HG03066 (cell line): ENCODE results near the gene SNX25.

Experiments used
- ATAC-seq: cut with Tn5 transposase; IDR thresholded peaks from one replicate; pipeline ENCODE4 v1.9.1; 2021; ENCODE audit warnings: low read depth; ENCODE audit not compliant: unreplicated experiment

The SNX25 gene

GRCh38 chr4:185395956-185396723 lies 186.7 kb downstream of the SNX25 start:
- peak; percentile 73 for ATAC-seq

DNA sequence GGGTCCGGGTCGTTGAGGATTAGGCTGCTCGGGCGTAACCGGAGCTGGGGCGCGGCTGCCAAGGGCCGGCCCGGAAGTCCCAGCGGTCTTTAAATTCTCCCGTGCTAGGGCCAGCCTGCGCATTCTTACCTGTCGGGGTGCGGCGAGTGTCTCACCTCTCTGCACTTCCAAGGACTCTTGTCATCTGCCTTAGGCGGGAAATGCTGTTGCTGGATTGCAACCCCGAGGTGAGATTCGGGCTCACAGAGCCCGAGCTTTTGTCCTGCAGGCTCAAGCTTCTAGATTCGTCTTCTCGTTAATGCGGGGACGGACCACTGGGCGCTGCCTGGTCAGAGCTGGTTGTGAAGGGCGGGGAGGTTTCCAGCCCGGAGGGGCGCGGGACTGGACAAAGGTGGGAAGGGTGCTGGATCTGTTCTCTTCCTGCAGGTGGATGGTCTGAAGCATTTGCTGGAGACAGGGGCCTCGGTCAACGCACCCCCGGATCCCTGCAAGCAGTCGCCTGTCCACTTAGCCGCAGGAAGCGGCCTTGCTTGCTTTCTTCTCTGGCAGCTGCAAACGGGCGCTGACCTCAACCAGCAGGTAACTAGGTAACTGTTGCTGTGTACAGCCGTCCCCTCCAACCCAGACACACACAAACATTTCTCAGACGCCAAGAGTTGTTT lies 187.5 kb downstream of the SNX25 start, which contains the start of gene ANKRD37:
Gene ANKRD37 (plus strand): TSS at position 118 of the 662 bp plus-strand sequence. CDS start 83 bp downstream, at position 201.
- no peak for ATAC-seq

- no peak for ATAC-seq
These were observed 189.2 kb downstream of the SNX25 start for GRCh38 chr4:185398618-185399017.

- ATAC-seq, result no peak
These were observed 190.1 kb downstream of the SNX25 start for GRCh38 chr4:185399466-185399865.

DNA sequence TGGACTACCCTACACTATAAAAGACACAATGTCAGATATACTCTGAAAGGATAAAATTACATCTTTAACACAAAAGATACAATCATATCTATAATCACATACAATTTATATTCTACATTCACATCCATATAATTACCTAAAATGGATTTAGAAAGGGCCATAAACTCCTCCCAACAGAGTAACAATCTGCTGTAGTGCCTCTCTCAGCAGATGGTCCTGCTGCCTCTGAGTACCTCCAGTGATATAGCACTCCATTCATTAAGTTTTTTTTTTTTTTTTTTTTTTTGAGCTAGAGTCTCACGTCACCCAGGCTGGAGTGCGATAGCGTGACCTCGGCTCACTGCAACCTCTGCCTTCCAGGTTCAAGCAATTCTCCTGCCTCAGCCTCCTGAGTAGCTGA lies 194.6 kb downstream of the SNX25 start:
- ATAC-seq, result no peak

GRCh38 chr4:185405296-185405999 lies 196.1 kb downstream of the SNX25 start:
- no peak for ATAC-seq

DNA sequence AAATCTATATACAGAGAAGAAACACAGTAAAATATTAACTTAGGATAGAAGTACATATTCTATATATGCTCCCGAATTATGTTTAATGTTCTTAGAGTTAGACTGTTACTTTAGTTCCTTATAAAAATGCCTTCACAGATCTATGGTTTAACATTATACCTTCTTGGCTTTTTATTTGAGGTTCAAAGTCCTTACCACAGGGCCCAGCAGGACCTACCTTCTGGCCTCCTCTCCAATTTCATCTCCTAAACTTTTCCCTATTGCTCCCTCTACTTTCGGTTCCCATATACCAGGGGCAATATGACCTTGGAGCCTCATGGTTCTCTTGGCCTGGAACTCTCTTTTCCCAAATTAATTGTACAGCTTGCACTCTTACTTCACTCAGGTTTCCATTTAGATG lies 199.0 kb downstream of the SNX25 start:
- no peak for ATAC-seq

DNA sequence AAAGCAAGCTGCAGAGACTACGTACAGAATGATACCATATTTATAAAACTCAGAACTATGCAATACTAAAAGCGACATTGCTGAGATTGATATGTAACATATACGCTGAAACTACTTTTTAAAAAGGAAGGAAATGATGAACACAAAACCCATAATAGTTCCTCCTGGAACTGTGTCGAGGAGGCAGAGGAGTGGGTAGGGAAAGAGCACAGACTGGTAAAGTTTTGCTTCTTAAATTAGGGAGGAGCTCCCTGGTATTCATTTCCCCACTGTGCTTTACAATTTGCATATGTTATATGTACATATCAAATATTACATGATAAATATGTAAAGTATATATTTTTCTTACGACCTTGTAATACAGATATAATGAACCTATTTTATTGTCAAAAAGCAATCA lies 202.5 kb downstream of the SNX25 start:
- ATAC-seq, result no peak

DNA sequence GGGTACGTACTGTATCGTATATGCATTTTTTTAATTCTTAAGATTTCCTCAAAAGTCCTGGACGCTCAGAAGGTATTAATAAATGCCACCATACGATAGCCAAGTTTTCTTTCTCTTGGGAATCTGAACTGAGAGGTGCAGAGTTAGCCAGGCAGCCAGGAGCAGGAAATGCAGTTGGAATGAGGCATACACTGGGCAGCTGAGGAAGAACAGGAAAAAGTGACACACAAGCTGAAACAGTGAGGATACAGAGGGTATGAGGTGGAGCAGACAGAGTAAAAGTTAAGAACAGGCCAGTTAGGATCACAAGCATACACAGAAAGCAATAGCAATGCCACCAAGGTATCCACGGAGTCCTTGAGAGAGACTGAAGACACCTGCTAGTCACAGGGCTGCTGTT lies 203.0 kb downstream of the SNX25 start:
- no peak for ATAC-seq
